K562 (cell line): ENCODE results near the gene IKBKG. TPM values are rescaled to one million over a fixed set of nuclear protein-coding genes. Genes with fewer than 3 reads are reported as not detected.

Experiments used
- ARID1B ChIP-seq: fragments of 450-650 bp; IDR thresholded peaks from 2 replicates; pipeline ENCODE4 v1.6.1; 2016; ENCODE audit warnings: antibody characterized with exemption, mild to moderate bottlenecking, inconsistent platforms
- ASH1L ChIP-seq: fragments of 450-650 bp; IDR thresholded peaks from 2 replicates; pipeline ENCODE4 v1.6.1; 2018; ENCODE audit warnings: borderline replicate concordance, mild to moderate bottlenecking, low read depth; ENCODE audit not compliant: partially characterized antibody
- C11orf30 ChIP-seq: fragments of 450-650 bp; IDR thresholded peaks from 2 replicates; pipeline ENCODE4 v1.6.1; 2016; ENCODE audit warnings: low read depth, mild to moderate bottlenecking
- HMGXB4 ChIP-seq: sonication (generic); formaldehyde crosslinking; IDR thresholded peaks from 2 replicates; pipeline ENCODE4 v1.8.1; 2023; ENCODE audit warnings: mild to moderate bottlenecking, missing genetic modification reagents
- HNRNPK ChIP-seq: fragments of 200-400 bp; formaldehyde crosslinking; IDR thresholded peaks from one replicate; pipeline ENCODE4 v1.6.1; 2018; ENCODE audit warnings: mild to moderate bottlenecking, low read depth, low read length; ENCODE audit not compliant: poor library complexity, severe bottlenecking
- IRF1 ChIP-seq: sonication (generic); formaldehyde crosslinking; IDR thresholded peaks from 2 replicates; pipeline ENCODE4 v1.8.0; 2022; ENCODE audit warnings: missing genetic modification reagents, mild to moderate bottlenecking, borderline replicate concordance
- MTA1 ChIP-seq: fragments of 450-650 bp; IDR thresholded peaks from 2 replicates; pipeline ENCODE4 v1.6.1; 2017; ENCODE audit warnings: borderline replicate concordance
- NFXL1 ChIP-seq: fragments of 450-650 bp; formaldehyde crosslinking; IDR thresholded peaks from 2 replicates; pipeline ENCODE4 v1.4.0; 2021; ENCODE audit warnings: mild to moderate bottlenecking
- NKRF ChIP-seq: fragments of 450-650 bp; IDR thresholded peaks from 2 replicates; pipeline ENCODE4 v1.6.1; 2016; ENCODE audit warnings: borderline replicate concordance
- OTX1 ChIP-seq: fragments of 450-650 bp; formaldehyde crosslinking; IDR thresholded peaks from 2 replicates; pipeline ENCODE4 v1.4.0; 2022; ENCODE audit warnings: mild to moderate bottlenecking
- RBM15 ChIP-seq: fragments of 200-400 bp; formaldehyde crosslinking; IDR thresholded peaks from 2 replicates; pipeline ENCODE4 v1.6.1; 2018; ENCODE audit warnings: mild to moderate bottlenecking, low read length, moderate library complexity; ENCODE audit not compliant: insufficient read depth
- SMARCE1 ChIP-seq: fragments of 450-650 bp; IDR thresholded peaks from 2 replicates; pipeline ENCODE4 v1.7.1; 2016; ENCODE audit warnings: mild to moderate bottlenecking
- SMC3 ChIP-seq: conservative IDR thresholded peaks from 2 replicates; pipeline ENCODE4 v1.6.1; 2011; ENCODE audit warnings: low read depth, low read length, improper control_type of control experiment; ENCODE audit not compliant: insufficient read depth
- SOX6 ChIP-seq: fragments of 450-650 bp; IDR thresholded peaks from 2 replicates; pipeline ENCODE4 v1.6.1; 2014; ENCODE audit warnings: mild to moderate bottlenecking
- TGIF2 ChIP-seq: sonication (generic); formaldehyde crosslinking; IDR thresholded peaks from 2 replicates; pipeline ENCODE4 v1.8.1; 2022; ENCODE audit warnings: mild to moderate bottlenecking, missing genetic modification reagents, moderate library complexity
- USF2 ChIP-seq: sonication (generic); formaldehyde crosslinking; IDR thresholded peaks from 2 replicates; pipeline ENCODE4 v1.5.0; 2020; ENCODE audit warnings: missing genetic modification reagents
- ZNF280B ChIP-seq: fragments of 250-450 bp; sonication (Bioruptor Pico); IDR thresholded peaks from 2 replicates; pipeline ENCODE4 v1.5.1; 2021; ENCODE audit warnings: mild to moderate bottlenecking
- ZNF696 ChIP-seq: fragments of 250-450 bp; sonication (Bioruptor Pico); conservative IDR thresholded peaks from 2 replicates; pipeline ENCODE4 v1.4.0; 2020; ENCODE audit warnings: mild to moderate bottlenecking, moderate library complexity
- ZNF780A ChIP-seq: fragments of 250-450 bp; sonication (Bioruptor Pico); IDR thresholded peaks from 2 replicates; pipeline ENCODE4 v1.5.0; 2021; ENCODE audit warnings: mild to moderate bottlenecking
- ZNF79 ChIP-seq: fragments of 250-450 bp; sonication (Bioruptor Pico); IDR thresholded peaks from 2 replicates; pipeline ENCODE4 v1.4.0; 2020; ENCODE audit warnings: low read depth, mild to moderate bottlenecking, moderate library complexity
- polyA plus RNA-seq, 8 experiments: library from polyadenylated mRNA; depleted of rRNA in 4 of 8; stranded (reverse) in 5 of 8; unstranded in 3 of 8; fragments of >200 nt; fragmentation: Nextera tagmentation in 2 of 8; fragmentation: Illumina TruSeq in 1 of 8; extraction: Ambion mirVana in 2 of 8; extraction: Trizol in 1 of 8; gene quantifications; 2 replicates each; pipeline versions ENCODE4 v1.2.1 to v1.2.3, GENCODE V29; 2011 to 2014; ENCODE audit warnings: inconsistent platforms in 1 of 8, missing spikeins in 1 of 8
- total RNA-seq, 7 experiments: library from RNA; depleted of rRNA in 6 of 7; stranded (reverse); fragments of >200 nt in 6 of 7; fragmentation: Illumina TruSeq in 2 of 7; extraction: Trizol in 2 of 7; gene quantifications; 2 replicates each; pipeline versions ENCODE4 v1.2.1 to v1.2.3, GENCODE V29; 2011 to 2021; ENCODE audit warnings: low replicate concordance in 1 of 7

The IKBKG gene
- total and polyA plus RNA-seq, 9 of the 15 experiments (the other 6 are each of a cell fraction or from before 2014, with no cell fraction given) = 0.68 to 60.0 (median 21.9) TPM

- TF ChIP-seq ASH1L (no peak), NKRF (no peak), SMC3 (peak; percentile 98), ARID1B (no peak), USF2 (CRISPR knock-in tag) (no peak), RBM15 (no peak), ZNF280B (CRISPR knock-in tag) (no peak), HMGXB4 (CRISPR knock-in tag) (no peak), SOX6 (peak; percentile 45; the same call in 1 of the 2 replicates), ZNF696 (CRISPR knock-in tag) (no peak), ZNF780A (CRISPR knock-in tag) (no peak), HNRNPK (no peak), MTA1 (no peak), SMARCE1 (no peak), TGIF2 (no peak), OTX1 (CRISPR knock-in tag) (no peak), IRF1 (no peak), NFXL1 (CRISPR knock-in tag) (no peak), ZNF79 (CRISPR knock-in tag) (no peak), C11orf30 (no peak)
Observed at GRCh38 chrX:154534526-154535322, 12.7 kb upstream of the IKBKG start (continued).
